Measurements from ENCODE around the gene ZNF599. TPM values are rescaled to one million over a fixed set of nuclear protein-coding genes. Genes with fewer than 3 reads are reported as not detected.
"Not testable (repeated sequence)": the region's sequence is repeated elsewhere in the genome, so short reads cannot be mapped to it uniquely, and the experiment has no call there.

ZNF599 gene
- total RNA-seq: 6.3 and 8.7 TPM in 2 replicates

GRCh38 chr19:34772697-34773554 lies at the start of gene ZNF599:
ZNF599 (minus strand) TSS chr19:34773215; CDS start chr19:34772841, 374 bp downstream.
- DNase-seq: peak; percentile 92

GRCh38 chr19:34818270-34818669 lies 45.3 kb upstream of the ZNF599 start:
- DNase-seq: no peak

GRCh38 chr19:34816708-34817107 lies 43.7 kb upstream of the ZNF599 start:
- no peak for DNase-seq

GRCh38 chr19:34808566-34808965 lies 35.6 kb upstream of the ZNF599 start:
- DNase-seq: peak; percentile 39

GRCh38 chr19:34806976-34807860 lies 34.2 kb upstream of the ZNF599 start:
- no peak for DNase-seq

GRCh38 chr19:34804115-34804514 lies 31.1 kb upstream of the ZNF599 start:
- no peak for DNase-seq

GRCh38 chr19:34796953-34797352 lies 23.9 kb upstream of the ZNF599 start:
- DNase-seq: not testable (repeated sequence)

- DNase-seq: no peak
Observed at GRCh38 chr19:34794066-34794960, 21.3 kb upstream of the ZNF599 start.

- DNase-seq: no peak
Observed at GRCh38 chr19:34793565-34793964, 20.6 kb upstream of the ZNF599 start.

- DNase-seq: no peak
Observed at GRCh38 chr19:34788074-34788473, 15.1 kb upstream of the ZNF599 start.

- no peak for DNase-seq
Observed at GRCh38 chr19:34787059-34787824, 14.2 kb upstream of the ZNF599 start.

GRCh38 chr19:34786236-34786635 lies 13.2 kb upstream of the ZNF599 start:
- DNase-seq: no peak

GRCh38 chr19:34779652-34780051 lies 6.6 kb upstream of the ZNF599 start:
- DNase-seq: no peak

GRCh38 chr19:34778342-34778741 lies 5.3 kb upstream of the ZNF599 start:
- no peak for DNase-seq

GRCh38 chr19:34774857-34775256 lies 1.8 kb upstream of the ZNF599 start:
- DNase-seq: no peak

- no peak for DNase-seq
Observed at GRCh38 chr19:34773555-34773864, 495 bp upstream of the ZNF599 start.

GRCh38 chr19:34767951-34768350 lies 5.1 kb downstream of the ZNF599 start:
- no peak for DNase-seq

GRCh38 chr19:34766386-34766785 lies 6.6 kb downstream of the ZNF599 start:
- no peak for DNase-seq

- no peak for DNase-seq
Observed at GRCh38 chr19:34759218-34759917, 13.6 kb downstream of the ZNF599 start.

GRCh38 chr19:34757441-34757840 lies 15.6 kb downstream of the ZNF599 start:
- DNase-seq: no peak

All from dermis blood vessel endothelial cell (primary cell).